HG03460 (cell line): Measurements from ENCODE around the gene METAP2.

ENCODE experiments used
- ATAC-seq: cut with Tn5 transposase; IDR thresholded peaks from one replicate; pipeline ENCODE4 v1.9.1; 2021; ENCODE audit not compliant: unreplicated experiment

The METAP2 gene

GRCh38 chr12:95509300-95509699 lies 35.3 kb downstream of the METAP2 start:
- ATAC-seq: no peak

DNA sequence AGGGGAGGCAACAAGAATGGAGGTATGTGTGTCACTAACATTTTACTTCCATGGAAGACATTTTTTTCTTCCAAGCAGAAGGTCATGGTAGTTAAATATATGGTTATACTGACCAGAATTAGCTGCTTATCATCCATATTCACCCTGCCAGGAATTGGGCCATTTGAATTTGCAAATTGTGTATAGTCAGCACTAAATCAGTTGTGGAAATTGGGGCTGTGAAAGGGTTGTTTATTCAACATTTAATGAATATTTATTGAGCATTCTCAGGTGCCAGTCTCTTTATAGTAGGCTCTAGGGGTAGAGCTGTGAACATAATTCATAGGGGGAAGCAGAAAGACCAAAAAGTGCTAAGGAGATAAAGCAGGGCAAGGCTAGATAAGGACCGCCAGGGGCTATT lies 38.0 kb downstream of the METAP2 start:
- no peak for ATAC-seq

GRCh38 chr12:95513599-95513998 lies 39.6 kb downstream of the METAP2 start:
- no peak for ATAC-seq

DNA sequence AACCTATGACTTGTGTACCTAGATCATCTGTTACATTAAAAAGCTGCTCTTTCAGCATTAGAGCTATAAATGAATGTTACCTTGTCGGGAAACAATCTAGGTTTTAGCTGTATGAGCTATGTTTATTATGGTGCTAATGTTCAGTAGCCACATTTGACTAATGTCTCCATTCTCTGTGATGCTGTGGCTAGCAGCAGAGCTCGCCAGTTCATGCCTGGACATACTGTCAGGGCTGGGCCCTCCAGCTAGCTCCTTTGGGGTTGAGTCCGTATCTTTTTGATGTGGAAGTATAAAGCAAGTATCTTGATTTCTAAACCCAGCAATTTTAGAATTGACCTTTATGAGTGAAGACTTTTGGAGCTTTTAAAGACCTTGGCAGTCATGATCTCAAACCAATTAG lies 41.2 kb downstream of the METAP2 start:
- no peak for ATAC-seq

- ATAC-seq: no peak
These were observed 42.8 kb downstream of the METAP2 start for GRCh38 chr12:95516757-95517156.

DNA sequence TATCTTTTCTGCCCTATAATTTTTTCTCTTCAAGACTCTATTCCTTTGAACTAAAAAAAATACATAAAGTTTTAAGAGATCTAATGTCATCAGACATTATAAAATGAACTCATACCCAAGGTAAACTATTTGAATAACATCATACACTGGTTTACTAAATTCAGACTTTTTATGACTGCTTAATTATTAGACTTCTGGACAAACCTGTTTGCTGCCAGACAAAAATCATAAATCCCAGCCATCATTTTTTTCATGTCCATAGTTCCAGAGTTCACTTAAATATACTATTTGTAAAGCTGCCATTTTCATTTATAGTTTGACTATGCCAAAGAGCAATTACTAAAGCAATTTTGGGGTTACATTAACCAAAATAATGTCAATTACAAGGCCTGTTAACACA lies 43.3 kb downstream of the METAP2 start:
- no peak for ATAC-seq

DNA sequence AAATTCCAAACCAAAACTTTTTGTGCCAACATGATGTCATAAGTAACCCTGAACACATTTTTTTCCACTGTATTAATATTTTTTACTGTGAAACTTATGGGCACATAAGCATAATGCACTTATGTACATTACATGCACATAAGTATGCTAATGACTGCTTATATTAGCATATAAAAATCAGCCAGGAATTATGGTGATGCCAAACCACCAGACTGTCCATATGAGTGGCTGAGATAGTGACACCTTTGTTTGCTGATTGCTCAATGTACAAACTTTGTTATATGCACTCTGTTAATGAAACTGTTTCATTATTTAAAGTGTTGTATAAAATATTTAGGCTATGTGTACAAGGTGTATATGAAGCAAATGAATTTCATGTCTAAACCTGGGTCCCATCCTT lies 45.0 kb downstream of the METAP2 start:
- no peak for ATAC-seq

DNA sequence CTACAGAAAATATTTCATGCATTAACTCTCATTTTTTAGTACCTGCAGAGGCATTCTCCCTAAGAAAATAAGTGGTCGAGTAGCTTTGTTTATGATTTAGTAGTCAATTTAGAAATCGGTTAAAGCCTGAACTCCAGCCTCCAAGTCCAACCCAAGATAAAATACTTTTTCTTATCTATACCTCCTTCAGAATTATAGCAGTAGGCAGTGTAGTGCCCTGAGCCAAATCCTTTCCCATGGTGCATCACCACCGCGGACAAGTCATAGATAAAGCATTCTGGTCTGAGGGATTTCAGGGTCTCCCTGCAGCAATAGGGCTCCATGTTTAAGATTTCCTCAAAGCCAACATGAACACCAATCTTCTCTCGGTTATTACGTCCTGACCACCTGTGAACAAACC lies 46.9 kb downstream of the METAP2 start:
- no peak for ATAC-seq

DNA sequence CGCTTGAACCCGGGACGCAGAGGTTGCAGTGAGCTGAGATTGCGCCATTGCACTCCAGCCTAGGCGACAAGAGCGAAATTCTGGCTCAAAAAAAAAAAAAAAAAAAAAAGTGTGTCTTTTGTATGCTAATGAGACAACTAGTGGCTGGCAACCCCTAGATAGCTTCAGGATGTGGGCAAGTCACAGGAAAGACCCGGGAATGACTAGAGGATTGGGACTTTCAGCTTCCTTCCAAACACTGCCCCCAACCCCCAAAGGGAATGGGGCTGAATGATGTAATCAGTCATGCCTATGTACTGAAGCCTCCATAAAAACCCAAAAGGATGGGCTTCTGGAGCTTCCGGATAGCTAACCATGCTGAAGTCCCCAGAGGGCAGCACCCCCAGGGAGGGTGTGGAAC lies 48.7 kb downstream of the METAP2 start:
- no peak for ATAC-seq

GRCh38 chr12:95528431-95528830 lies 54.5 kb downstream of the METAP2 start:
- no peak for ATAC-seq

GRCh38 chr12:95529693-95530225 lies 55.8 kb downstream of the METAP2 start:
- ATAC-seq: no peak

DNA sequence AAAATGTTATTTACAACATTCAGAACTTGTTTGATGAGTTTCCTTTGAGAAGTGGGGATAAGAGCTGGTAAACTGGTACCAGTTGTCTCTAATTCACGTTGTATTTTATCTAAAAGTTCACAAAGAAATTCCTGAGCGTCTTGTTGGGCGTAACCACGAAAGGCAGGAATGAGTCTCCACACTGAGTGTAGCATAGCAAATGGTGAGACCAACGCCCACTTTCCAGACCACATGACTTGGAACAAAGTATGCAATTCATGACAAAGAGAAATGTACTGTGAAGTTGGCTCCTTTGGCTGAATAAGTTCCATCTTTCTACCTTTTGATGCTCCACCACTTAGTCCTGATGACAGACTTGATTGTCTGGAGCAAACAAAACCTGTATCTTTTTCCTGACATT lies 58.9 kb downstream of the METAP2 start:
- no peak for ATAC-seq

DNA sequence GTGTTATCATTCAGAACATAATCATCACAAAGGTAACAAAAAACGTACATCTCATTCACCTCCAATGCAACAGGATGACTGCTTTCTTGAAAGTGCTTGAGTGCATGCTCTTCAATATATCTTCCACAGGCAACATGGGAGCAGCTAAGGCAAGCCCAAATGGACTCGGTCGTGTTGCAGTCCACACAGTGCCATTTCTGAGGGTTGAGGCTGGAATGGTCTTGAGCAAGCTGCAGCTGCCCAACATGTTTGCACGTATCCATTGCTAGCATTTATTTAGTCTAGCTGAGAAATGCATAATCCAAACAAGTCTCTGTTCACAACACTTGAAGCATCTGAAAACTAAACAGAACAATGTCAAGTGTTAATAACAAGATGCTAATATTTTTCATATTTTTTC lies 60.0 kb downstream of the METAP2 start:
- no peak for ATAC-seq

DNA sequence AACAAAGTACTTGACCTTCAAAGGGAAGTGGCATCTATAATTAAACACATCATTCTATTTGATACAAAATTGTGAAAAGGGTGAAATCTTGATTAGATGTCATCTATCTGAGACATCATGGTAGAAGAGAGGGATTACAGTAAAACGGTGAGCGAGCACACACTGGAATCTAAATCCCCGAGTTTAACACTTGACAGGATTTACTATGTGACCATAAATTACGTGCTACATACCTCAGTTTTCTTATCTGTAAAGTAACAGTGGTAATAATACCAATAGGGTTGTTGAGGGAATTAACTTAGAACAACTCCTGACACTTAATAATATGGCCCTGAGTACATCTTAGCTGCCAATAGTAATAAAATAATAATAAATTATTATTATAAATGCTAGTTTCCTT lies 64.1 kb downstream of the METAP2 start:
- ATAC-seq: no peak

- no peak for ATAC-seq
These were observed 64.7 kb downstream of the METAP2 start for GRCh38 chr12:95538656-95539055.

DNA sequence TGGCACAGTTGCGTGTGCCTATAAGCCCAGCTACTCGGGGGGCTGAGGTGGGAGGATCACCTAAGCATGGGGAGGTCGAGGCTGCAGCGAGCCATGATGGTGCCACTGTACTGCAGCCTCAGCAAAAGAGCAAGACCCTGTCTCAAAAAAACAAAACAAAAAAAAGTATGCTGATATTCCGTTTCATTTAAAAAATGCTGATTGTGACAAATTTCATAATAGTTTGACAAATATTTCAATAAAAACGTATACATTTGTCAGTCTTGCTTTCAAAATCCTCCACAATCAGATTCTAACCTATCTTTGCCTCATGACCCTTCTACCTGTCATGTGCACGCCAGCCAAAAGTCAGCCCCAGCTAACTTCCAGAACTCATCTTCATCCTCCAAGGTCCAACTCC lies 67.5 kb downstream of the METAP2 start:
- ATAC-seq: no peak

GRCh38 chr12:95543305-95543704 lies 69.4 kb downstream of the METAP2 start:
- ATAC-seq: no peak

DNA sequence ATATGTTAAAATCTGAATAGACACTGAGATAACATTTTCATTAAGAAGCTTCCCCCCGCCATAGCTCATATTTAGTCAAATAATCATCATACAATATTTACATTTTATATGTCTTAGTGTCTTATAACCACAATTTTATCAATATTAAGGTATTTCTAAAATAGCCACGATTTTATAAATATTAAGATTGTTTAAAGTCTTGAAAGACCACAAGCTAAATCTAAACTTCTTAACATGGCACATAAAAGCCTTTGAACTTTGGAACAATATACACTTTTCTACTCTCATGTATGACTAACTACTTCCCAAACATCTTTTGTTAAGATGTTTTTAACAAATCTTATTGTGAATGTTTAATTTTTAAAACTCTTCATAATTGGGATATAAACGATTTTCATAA lies 70.8 kb downstream of the METAP2 start:
- ATAC-seq: no peak

DNA sequence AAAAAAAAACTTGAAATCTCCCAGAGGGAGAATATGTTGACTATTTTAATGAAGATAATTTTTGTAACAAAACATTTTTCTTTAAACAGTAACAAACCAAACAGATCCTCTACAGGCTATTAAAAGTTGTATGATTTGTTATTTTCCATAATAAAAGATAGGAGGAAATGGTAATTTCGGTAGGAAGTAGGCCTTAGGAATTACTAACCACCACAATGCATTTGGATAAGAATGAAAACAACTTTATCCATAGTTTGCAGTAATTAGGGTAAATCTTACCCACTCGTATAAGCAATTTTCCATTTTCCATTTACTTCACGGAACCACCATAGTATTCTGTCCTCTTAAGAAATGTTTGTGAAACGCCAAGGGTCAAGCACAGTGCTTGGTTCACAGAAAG lies 71.4 kb downstream of the METAP2 start:
- no peak for ATAC-seq

DNA sequence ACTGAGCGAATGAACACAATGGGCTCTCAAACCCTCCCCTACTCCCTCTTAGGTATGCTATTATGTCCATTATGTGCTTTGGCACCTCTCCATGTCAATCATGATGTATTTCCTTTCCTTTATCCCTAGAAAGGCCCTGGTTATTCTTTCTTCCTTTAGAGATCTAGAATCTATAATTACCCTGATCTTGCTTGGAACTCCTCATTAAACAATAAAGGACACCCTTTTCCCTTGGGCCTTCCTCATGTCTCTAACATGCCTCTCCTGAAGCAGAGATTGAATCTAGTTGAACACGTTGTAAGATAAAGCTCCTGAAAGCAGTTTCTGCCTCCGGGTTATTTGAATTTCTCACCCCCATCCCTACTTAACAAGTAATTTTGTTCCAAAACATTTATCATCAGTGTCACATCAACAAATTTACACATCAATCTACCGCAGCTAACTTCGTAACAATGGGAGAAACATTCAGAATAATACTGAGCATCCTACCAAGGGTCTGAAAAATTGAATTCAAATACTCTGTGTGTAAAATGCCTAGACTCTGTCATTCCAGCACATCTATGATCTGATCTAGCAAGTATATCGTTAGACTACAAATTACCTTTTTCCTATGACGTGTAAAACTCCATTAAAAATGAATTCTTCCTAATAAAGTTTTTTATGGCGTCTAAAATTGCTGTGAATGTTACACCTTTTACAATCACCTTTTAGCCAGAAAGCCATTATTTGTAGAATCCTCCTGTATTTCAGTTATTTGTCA lies 72.0 kb downstream of the METAP2 start:
- no peak for ATAC-seq

- ATAC-seq: no peak
These were observed 72.5 kb downstream of the METAP2 start for GRCh38 chr12:95546491-95546813.

DNA sequence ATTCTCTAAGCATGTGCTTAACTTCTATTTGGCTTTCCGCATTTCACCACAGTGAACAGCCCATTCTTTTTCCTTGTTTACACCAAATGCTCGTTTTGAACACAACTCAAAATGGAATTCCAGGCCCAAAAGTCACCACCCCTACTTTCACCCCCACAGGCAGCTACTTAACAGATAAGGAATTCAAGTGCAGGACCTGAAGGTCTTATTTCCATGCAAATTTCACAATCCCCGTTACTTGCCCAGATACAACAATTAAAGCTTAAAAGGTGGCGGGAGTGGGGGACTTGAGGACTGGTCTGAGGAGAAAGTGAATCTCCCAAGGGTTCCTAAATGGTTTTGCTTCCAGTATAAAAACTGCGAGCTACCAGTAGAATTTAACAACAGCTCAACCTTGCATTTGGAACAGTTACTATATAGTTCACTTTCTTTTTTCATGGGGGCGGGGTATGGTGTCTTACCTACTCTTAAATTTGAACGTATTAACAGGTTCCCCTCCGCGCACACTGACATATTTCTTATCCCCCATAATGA lies 73.6 kb downstream of the METAP2 start:
- no peak for ATAC-seq

DNA sequence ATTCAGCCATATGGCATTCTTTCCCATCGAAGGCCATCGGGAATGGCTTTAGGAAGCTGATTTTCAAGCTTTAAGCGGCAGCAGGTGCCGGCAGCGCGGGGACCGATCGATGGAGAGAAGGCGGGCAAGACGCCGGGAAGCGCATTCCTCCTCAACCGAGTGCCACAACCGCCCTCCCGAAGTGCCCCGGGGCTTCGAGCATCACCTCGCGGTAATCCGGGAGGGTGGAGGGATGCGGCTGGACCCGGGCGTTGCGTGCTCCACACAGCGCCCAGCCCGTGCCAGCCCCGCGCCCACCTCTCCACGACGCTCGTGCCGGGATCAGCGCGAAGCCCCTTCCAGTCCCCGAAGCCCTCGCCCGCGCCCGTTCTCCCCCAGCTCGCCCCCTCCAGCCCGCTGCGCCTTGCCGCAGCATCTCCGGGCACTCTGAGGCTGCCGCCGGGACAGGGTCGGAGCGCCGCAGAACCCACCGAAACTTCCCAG lies 74.1 kb downstream of the METAP2 start:
- no peak for ATAC-seq
